IPS DF 19.7 (cell line): Measurements from ENCODE around the gene FRY.
"Not testable (repeated sequence)": the region's sequence is repeated elsewhere in the genome, so short reads cannot be mapped to it uniquely, and the experiment has no call there.

Source experiments
- DNase-seq: peaks from one replicate; pipeline ENCODE4 v3.0.0-alpha.2; 2013; ENCODE audit warnings: low read depth, low spot score

Gene FRY

GRCh38 chr13:32040689-32041088, 9.1 kb downstream of the FRY start:
- DNase-seq = no peak

- DNase-seq = no peak
Measured at GRCh38 chr13:32041429-32041828, 9.9 kb downstream of the FRY start.

- DNase-seq = no peak
Measured at GRCh38 chr13:32042551-32042950, 11.0 kb downstream of the FRY start.

GRCh38 chr13:32044446-32044845, 12.9 kb downstream of the FRY start:
- DNase-seq = no peak

DNA sequence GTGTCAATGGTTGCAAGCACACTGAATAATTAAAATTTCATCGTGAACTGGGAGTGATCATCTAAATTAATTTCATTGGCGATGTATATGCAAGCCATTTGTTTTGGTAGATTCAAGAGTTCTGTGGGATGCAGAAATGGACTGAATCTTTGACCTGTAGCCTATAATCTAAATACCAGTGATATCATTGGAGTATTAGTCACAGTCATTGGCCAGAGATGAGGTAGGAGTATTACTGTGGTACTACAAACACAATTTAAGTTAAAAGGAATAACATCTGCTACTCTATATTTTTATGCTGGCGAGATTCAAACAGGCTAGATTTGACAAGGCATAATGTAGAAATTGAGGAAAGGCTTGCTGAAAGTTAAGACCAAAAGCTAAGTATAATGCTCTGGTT, 14.0 kb downstream of the FRY start:
- no peak for DNase-seq

DNA sequence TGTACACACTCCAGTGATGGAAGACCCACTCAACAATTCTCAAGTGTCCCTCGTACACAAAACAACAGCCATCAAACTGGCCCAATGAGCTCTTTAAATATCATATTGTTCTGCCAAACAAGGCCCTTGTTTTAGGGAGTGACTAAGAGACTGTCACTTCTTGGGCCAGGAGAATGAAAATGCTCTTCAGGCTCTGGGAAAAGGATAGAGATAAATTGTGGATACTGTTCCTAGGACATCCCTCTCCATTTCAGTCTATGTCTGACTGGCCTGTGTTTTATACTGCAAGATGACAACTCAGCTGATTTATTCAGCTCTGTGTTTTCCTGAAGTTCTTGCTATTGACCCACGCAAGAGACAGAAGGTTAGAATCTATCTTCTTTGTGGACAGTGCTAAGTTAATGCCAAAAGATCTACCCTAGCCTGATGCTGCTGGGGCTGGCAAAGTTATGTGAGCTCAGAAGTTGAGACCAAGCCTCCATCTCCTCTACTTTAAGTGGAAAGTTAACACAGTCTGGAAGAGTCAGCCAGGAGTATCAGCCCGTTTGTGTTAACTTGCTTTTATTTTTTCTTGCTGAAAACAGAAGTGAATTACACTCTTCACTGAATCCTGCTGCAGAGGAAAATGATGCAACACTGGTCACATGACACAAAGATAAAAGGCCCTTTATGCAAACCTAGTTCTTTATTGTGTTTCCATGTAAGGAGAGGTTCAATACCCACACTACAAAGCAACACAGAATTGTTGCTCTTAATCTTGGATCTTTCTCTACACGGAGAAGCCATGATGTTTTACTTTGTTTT, 14.6 kb downstream of the FRY start:
- no peak for DNase-seq

DNA sequence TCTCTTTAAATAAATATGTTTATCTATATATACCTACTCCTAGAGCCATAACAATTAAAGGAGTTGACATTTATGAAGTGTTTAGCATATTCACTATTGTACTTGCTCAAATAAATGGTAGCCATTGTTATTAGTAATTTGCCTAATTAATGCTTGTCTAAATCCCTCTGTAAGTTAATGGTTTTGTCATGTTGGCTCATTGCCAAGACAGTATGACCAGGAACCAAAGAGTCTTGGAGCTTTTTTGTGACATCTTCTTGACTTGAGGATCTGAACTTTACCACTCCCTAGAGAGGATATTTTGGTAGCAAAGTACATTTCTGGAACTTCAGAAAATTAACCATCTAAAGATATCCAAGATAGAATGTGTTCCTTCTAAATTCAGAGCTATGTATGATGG, 15.5 kb downstream of the FRY start:
- DNase-seq = no peak

DNA sequence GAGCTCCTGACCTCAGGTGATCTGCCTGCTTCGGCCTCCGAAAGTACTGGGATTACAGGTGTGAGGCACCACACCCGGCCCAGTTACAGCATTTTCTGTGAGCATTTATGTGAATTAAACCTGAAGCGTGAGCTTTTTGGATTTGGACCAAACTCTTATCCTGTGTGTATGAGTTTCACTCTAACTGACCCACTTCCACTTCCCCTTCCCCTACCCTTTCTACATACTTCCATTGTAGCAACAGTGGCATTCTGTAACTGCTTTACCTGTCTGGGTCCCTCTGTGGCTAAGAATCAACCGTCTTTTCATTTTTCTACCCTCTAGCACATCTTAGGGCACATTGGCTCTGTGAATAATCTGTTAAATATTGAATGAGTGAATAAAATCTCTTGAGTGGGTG, 16.2 kb downstream of the FRY start:
- DNase-seq = no peak

GRCh38 chr13:32048816-32049215, 17.2 kb downstream of the FRY start:
- no peak for DNase-seq

DNA sequence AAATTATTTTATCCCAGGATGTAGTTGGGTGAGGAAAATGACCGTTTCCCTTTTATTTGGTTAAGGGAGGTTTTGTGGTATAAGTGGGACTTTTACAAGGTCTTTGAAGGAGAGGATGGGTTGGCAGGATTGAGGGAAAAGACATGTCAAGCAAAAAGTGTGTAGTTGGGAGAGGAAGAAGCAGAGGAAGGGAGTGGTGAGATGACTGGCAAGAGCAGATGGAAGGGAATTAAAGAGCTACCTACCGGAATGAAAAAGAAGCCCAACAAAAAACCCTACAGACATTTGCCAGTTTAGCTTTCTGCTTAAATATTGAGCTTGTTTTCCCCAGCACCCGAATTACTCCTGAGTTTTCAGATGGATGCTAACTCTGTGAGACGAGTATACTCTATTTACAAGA, 19.6 kb downstream of the FRY start:
- no peak for DNase-seq

GRCh38 chr13:32056316-32056715, 24.7 kb downstream of the FRY start:
- DNase-seq = no peak

- DNase-seq = not testable (repeated sequence)
Measured at GRCh38 chr13:32057325-32057724, 25.8 kb downstream of the FRY start.

DNA sequence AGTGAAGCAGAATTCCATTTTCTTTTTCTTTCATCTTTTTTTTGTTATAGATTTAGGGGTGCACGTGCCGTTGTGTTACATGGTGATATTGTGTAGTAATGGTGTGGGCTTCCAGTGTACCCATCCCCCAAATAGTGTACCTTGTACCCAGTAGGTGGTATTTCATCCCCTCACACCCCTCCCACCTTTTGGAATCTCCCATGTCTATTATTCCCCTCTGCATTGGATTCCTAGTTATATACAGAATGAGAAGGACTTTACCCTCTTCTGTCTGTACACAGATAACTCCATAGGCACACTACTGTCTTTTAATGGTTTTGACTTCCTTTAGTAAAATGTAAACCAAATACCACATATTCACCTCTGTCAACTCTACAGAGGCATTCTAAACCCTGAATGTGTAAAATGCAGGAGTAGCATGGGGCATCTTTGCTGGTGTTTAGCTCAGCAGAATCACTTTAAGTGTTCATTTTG, 28.0 kb downstream of the FRY start:
- no peak for DNase-seq

DNA sequence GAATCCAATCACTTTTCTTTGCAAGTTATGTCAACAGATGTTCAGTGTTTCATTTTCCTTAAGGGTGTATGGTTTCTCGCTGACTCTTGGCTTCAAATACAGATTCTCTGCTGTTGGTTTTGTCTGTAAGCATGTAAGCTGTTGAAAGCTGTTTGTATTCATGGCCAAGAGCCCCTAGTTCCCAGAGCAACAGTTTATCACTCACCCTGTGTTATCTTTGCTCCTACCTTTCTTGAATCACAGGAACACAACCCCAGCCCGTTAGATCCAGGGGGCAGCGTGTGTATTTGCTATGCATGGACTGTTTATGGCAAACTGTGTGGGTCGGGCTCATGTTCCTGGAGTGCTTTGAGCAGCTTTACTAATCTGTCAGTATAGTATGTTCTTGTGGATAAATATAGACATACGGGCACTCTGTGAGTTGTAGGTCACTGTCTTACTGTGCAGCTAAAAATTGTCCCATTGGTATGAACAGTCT, 28.9 kb downstream of the FRY start:
- DNase-seq = no peak

DNA sequence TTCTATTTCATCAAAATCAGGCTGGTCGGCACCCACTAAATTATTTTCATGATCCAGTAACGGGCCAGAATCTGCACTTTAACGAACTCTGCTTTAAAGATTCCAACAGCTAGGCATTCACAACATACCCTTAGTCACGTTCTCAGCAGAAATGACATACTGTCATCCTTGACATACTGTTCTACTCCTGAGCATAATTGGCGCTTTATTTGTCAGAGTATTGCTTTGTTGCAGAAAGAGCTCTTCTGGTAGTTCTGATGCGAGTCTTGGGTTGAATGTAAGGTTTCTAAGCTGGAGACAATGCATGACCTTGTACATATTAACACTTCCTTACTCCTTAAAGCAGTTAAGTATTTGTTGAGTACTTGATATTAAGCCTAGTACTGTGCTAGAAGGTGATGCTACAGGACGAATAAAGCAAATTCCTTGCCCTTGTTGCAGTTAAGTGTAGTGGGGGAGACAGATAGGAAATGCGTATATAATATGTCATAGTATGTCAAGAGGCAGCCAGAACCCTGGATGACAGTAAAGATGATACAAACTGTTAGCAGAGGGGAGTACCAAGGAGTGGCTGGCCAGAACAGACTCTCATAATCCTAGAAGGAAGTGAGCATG, 32.2 kb downstream of the FRY start:
- DNase-seq = no peak

DNA sequence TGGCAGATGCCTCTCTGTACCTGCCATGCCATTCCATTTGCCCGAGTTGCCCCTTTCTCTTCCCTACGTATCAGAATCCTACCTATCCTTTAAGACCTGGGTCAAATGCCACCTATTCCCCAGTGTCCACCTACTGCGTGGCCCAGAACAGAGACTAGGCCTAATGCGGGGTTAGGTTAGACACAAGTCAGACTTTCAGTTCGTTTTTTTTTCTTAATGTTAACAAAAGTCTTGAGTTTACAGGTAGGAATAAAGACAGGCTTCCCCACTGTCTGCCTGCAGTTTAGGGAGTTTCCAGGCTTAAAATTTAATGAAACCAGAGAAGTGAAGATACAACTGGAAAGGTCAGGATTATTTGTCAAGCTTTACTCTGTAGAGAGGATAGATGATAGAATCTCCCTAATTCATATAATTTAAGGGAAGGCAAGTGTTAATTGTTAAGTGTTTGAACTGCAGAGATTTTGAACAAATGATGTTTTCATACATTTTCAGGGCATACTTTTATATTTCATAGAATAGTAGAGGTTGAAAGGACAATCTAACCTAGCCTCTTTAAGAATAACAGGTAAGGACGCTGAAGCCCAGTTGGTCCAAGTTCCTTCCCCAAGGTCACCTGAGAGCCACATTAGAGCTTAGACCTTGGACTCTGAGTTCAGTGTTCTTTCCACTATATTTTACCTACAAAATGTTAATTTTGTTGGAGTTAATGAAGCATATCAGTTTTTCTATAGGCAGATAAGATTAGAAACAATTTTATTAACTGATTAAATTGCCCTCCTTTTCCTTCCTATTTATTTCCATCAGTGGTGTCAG, 35.8 kb downstream of the FRY start:
- no peak for DNase-seq

- DNase-seq = no peak
Measured at GRCh38 chr13:32068255-32068654, 36.7 kb downstream of the FRY start.

GRCh38 chr13:32073180-32073864, 41.7 kb downstream of the FRY start:
- DNase-seq = no peak

- DNase-seq = no peak
Measured at GRCh38 chr13:32075170-32075851, 43.7 kb downstream of the FRY start.

DNA sequence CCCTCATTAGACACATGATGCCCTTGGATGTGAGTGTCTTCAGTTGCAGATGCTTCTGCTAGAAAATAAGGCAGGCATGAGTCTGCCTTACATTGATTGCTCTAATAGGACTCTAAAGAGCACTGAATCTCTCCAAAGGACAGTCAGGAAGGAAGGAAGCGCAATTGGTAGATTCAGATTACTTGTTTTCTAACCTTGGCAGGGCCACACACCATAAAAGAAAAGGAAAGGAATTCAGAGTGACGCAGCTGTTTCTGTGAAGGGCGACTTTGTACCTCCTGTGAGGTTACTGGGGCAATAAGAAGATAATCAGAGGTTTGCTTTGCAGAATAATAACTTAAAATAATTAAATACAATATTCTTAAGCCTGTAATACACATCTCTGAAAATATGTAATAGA, 48.0 kb downstream of the FRY start:
- no peak for DNase-seq

DNA sequence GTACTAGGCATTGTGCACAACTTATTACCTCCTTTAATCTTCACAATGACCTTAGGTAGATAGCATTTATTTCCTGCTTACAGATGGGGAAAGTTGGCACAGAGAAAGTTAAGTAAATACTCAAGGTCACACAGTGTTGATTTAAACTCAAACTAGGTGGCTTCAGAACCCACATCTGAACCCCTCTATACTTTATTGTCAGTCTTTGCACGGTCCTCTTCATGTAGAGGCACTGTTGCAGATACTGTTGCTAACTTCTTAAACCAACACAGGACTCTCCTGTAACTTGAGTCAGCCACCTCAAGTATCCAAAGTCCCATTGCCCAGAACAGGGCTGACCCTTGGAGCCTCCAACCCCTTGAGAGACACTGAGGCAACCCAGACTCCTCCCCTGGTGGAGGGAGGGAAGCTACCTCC, 48.8 kb downstream of the FRY start:
- no peak for DNase-seq
